ENCODE results near the gene ABCC4.
A peak's percentile ranks its signal among the peaks of the same experiment; 100 is the strongest.
"Not testable (repeated sequence)": the region's sequence is repeated elsewhere in the genome, so short reads cannot be mapped to it uniquely, and the experiment has no call there.

ABCC4 gene

DNA sequence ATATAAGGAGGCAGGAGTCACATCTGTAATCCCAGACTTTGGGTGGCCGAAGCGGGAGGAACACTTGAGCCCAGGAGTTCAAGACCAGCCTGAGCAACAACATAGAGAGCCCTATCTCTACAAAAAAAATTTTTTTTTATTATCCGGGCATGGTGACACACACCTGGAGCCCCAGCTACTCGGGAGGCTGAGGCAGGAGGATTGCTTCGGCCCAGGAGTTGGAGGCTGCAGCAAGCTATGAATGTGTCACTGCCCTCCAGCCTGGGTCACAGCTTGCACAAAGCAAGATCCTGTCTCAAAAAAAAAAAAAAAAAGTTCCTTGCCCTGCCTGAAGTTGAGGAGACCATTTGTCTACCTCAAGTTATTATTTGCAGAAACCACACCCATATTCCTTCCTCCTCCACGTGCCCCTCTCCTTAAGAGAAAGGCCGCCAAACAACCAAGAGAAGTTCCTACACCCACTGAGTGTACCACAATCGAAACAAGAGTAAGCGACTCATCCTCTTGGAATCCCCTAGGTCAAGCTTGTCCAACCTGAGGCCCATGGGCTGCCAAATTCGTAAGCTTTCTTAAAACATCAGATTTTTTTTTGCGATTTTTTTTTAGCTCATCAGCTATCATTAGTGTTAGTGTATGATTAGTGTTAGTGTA, 2.2 kb downstream of the ABCC4 start:
- DNase-seq (ENCODE audit: low read depth), result peak; percentile 43
- TF ChIP-seq CTCF (conservative IDR thresholded peaks at IDR 0.05; ENCODE audit: low read length), result no peak

DNA sequence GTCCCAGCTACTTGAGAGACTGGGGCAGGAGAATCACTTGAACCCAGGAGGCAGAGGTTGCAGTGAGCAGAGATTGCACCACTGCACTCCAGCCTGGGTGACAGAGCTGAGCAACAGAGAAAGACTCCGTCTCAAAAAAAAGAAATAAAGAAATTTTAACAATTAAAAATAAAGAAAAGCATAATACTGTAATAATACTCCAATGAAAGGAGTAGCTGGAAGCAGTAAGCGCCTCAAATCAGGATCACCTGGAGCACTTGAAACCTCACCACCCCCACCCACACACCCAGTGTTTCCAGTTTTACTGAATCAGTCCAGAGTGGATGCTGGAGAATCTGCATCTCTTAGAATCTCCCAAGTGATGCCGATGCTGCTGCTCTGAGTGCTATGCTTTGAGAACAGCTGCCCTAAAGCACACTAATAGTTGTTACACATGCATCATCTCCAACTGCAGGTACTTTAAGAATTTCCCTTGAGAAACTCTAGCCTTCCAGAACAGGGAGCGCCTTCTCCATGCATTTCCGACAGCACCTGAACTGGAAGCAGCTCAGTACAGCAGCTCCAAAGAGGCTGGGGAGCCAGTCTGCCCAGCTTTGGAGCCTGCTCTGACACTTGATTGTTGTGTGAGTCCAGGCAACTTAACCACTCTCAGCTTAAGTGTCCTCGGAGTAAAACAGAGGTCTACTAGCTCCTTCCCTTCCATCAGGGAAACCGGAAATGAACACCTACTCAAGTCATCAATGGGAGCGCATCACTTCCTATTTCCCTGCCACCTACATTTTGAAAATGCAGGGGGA, 2.9 kb downstream of the ABCC4 start:
- no peak for TF ChIP-seq CTCF (conservative IDR thresholded peaks at IDR 0.05; ENCODE audit: low read length)
- no peak for DNase-seq (ENCODE audit: low read depth)
- H3K4me3 ChIP-seq (ENCODE audit: low read length), result no peak overlapping the region

More for the DNA sequence above, 2.2 kb downstream of the ABCC4 start:
- H3K4me3 ChIP-seq (ENCODE audit: low read length), result no peak overlapping the region

GRCh38 chr13:95296326-95296925, 4.8 kb downstream of the ABCC4 start:
- no peak overlapping the region for H3K4me3 ChIP-seq (ENCODE audit: low read length)
- peak; percentile 53 for TF ChIP-seq CTCF (conservative IDR thresholded peaks at IDR 0.05; ENCODE audit: low read length)
- peak; percentile 13 for DNase-seq (ENCODE audit: low read depth)

GRCh38 chr13:95295026-95295425, 6.2 kb downstream of the ABCC4 start:
- TF ChIP-seq CTCF (conservative IDR thresholded peaks at IDR 0.05; ENCODE audit: low read length), result no peak
- H3K4me3 ChIP-seq (ENCODE audit: low read length), result no peak overlapping the region
- DNase-seq (ENCODE audit: low read depth), result peak; percentile 9

DNA sequence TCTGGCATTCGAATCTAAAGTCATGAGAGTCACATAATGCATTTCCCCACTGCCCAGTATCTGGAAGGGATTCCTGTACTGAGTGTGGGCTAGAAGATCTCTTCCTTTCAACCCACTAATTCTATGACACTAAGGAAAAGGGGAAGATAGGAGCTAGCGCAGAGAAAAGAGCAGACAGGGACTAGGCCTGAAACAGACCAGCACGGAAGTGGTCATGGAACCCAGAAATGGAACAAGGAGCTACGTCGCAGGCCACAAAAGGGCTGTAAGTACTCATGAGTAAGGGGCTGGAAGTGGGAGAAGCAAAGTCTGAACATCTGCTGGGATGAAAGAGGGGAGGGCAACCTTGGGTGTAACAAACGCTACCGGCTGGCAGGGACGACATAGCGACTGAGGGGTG, 8.6 kb downstream of the ABCC4 start:
- TF ChIP-seq CTCF (conservative IDR thresholded peaks at IDR 0.05; ENCODE audit: low read length), result no peak

GRCh38 chr13:95289901-95290300, 11.3 kb downstream of the ABCC4 start:
- H3K4me3 ChIP-seq (ENCODE audit: low read length); DNase-seq (ENCODE audit: low read depth): not testable (repeated sequence)

More for the DNA sequence above, 8.6 kb downstream of the ABCC4 start:
- no peak for DNase-seq (ENCODE audit: low read depth)
- H3K4me3 ChIP-seq (ENCODE audit: low read length), result no peak overlapping the region

GRCh38 chr13:95289020-95289444, 12.2 kb downstream of the ABCC4 start:
- DNase-seq (ENCODE audit: low read depth), result no peak
- TF ChIP-seq CTCF (conservative IDR thresholded peaks at IDR 0.05; ENCODE audit: low read length), result no peak
- no peak overlapping the region for H3K4me3 ChIP-seq (ENCODE audit: low read length)
